SK-N-SH (cell line): ENCODE data around the gene ATP5F1D. TPM values are rescaled to one million over a fixed set of nuclear protein-coding genes. Genes with fewer than 3 reads are reported as not detected.

Source experiments
- CTCF ChIA-PET: fragments of 300-600, 350-600 bp; formaldehyde crosslinking; extraction: SDS; loops from one replicate; lab custom pipeline; 2021; lab: Yijun Ruan, JAX
- POLR2A ChIA-PET: fragments of 350-600 bp; sonication (Branson Sonifier 250); formaldehyde crosslinking; extraction: SDS; loops from one replicate; lab custom pipeline; 2020; ENCODE audit warnings: antibody characterized with exemption, inconsistent platforms; lab: Yijun Ruan, JAX
- DNase-seq: peaks from one replicate; pipeline ENCODE4 v3.0.0; 2012
- H2AFZ ChIP-seq: fragments of 200-600 bp; sonication (generic); 2 replicates; pipeline ENCODE4 v1.8.1; 2016; ENCODE audit warnings: antibody characterized with exemption, mild to moderate bottlenecking, low read depth
- H3F3A ChIP-seq: fragments of 200-600 bp; sonication (generic); replicated peaks from 2 replicates; pipeline ENCODE3; 2016; ENCODE audit warnings: antibody characterized with exemption, mild to moderate bottlenecking; ENCODE audit not compliant: insufficient read depth
- H3K27ac ChIP-seq, 2 experiments: fragments of 200-500 bp in 1 of 2; fragments of 200-600 bp in 1 of 2; sonication (Bioruptor generic) in 1 of 2; sonication (generic), shearing (Covaris generic) in 1 of 2; 2 replicates each; pipeline versions ENCODE4 v1.5.1 to v1.6.1; 2014 to 2016; ENCODE audit warnings: low read depth in 2 of 2, inconsistent platforms in 1 of 2, low read length in 1 of 2, mild to moderate bottlenecking in 1 of 2, mixed read lengths in 1 of 2
- H3K27me3 ChIP-seq: fragments of 200-600 bp; sonication (generic), shearing (Covaris generic); 2 replicates; pipeline ENCODE4 v1.6.1; 2016; ENCODE audit warnings: mixed run types; ENCODE audit not compliant: insufficient read depth
- H3K36me3 ChIP-seq, 2 experiments: fragments of 200-500 bp in 1 of 2; fragments of 200-600 bp in 1 of 2; sonication (Bioruptor generic) in 1 of 2; sonication (generic) in 1 of 2; replicated peaks in 1 of 2; 2 replicates each; pipeline versions ENCODE3 to v1.5.1; 2014 to 2016; ENCODE audit warnings: low read length in 1 of 2, mild to moderate bottlenecking in 1 of 2; ENCODE audit not compliant: insufficient read depth in 2 of 2, control insufficient read depth in 1 of 2
- H3K4me1 ChIP-seq, 2 experiments: fragments of 200-500 bp in 1 of 2; fragments of 200-600 bp in 1 of 2; sonication (Bioruptor generic) in 1 of 2; sonication (generic), shearing (Covaris generic) in 1 of 2; 2 replicates each; pipeline versions ENCODE4 v1.5.1 to v1.6.1; 2014 to 2016; ENCODE audit warnings: low read depth in 1 of 2, low read length in 1 of 2, mixed run types in 1 of 2; ENCODE audit not compliant: insufficient read depth in 2 of 2, control insufficient read depth in 1 of 2
- H3K4me2 ChIP-seq: fragments of 200-600 bp; sonication (generic), shearing (Covaris generic); 2 replicates; pipeline ENCODE4 v1.6.1; 2017; ENCODE audit warnings: mixed run types
- H3K4me3 ChIP-seq, 2 experiments: fragments of 200-500 bp in 1 of 2; fragments of 200-600 bp in 1 of 2; sonication (Bioruptor generic) in 1 of 2; sonication (generic), shearing (Covaris generic) in 1 of 2; 2 replicates each; pipeline versions ENCODE4 v1.5.1 to v1.8.1; 2014 to 2016; ENCODE audit warnings: low read depth in 2 of 2, inconsistent platforms in 1 of 2, low read length in 1 of 2, mild to moderate bottlenecking in 1 of 2, mixed read lengths in 1 of 2, moderate library complexity in 1 of 2
- H3K79me2 ChIP-seq: fragments of 200-600 bp; sonication (generic); 2 replicates; pipeline ENCODE4 v1.8.1; 2017; ENCODE audit warnings: mild to moderate bottlenecking; ENCODE audit not compliant: insufficient read depth
- H3K9ac ChIP-seq: fragments of 200-600 bp; sonication (generic); 2 replicates; pipeline ENCODE4 v1.6.1; 2017; ENCODE audit warnings: mixed run types
- H3K9me2 ChIP-seq: fragments of 200-600 bp; sonication (generic); 2 replicates; pipeline ENCODE4 v1.6.1; 2017; ENCODE audit warnings: mixed run types
- H3K9me3 ChIP-seq: fragments of 200-600 bp; sonication (generic); 2 replicates; pipeline ENCODE4 v1.6.1; 2017; ENCODE audit warnings: mixed run types, mild to moderate bottlenecking, moderate library complexity
- H4K20me1 ChIP-seq: fragments of 200-600 bp; sonication (generic); 2 replicates; pipeline ENCODE4 v1.6.1; 2017; ENCODE audit warnings: mild to moderate bottlenecking, mixed run types; ENCODE audit not compliant: insufficient read depth
- CHD2 ChIP-seq: fragments of 150-350 bp; IDR thresholded peaks from 2 replicates; pipeline ENCODE4 v1.6.1; 2018; ENCODE audit warnings: low read length; ENCODE audit not compliant: partially characterized antibody
- FOSL2 ChIP-seq: IDR thresholded peaks from 2 replicates; pipeline ENCODE4 v1.4.0; 2012; ENCODE audit warnings: low read depth, mild to moderate bottlenecking, moderate library complexity, borderline replicate concordance
- FOXJ3 ChIP-seq: sonication (generic); formaldehyde crosslinking; IDR thresholded peaks from 2 replicates; pipeline ENCODE4 v1.5.1; 2020; ENCODE audit warnings: mild to moderate bottlenecking, missing genetic modification reagents
- GABPA ChIP-seq: IDR thresholded peaks from 2 replicates; pipeline ENCODE4 v1.4.0; 2012; ENCODE audit warnings: low read depth, mild to moderate bottlenecking
- GATA2 ChIP-seq: sonication (generic); formaldehyde crosslinking; IDR thresholded peaks from 2 replicates; pipeline ENCODE4 v1.5.0; 2020; ENCODE audit warnings: mild to moderate bottlenecking, missing genetic modification reagents
- JUND ChIP-seq: IDR thresholded peaks from 2 replicates; pipeline ENCODE4 v1.4.0; 2012
- MAX ChIP-seq: IDR thresholded peaks from 2 replicates; pipeline ENCODE4 v1.4.0; 2012; ENCODE audit warnings: low read depth
- MXI1 ChIP-seq: IDR thresholded peaks from 2 replicates; pipeline ENCODE4 v1.6.1; 2012; ENCODE audit warnings: mild to moderate bottlenecking, low read depth, low read length, improper control_type of control experiment
- NFIC ChIP-seq: IDR thresholded peaks from 2 replicates; pipeline ENCODE4 v1.4.0; 2012; ENCODE audit warnings: borderline replicate concordance
- PBX3 ChIP-seq: IDR thresholded peaks from 2 replicates; pipeline ENCODE4; 2012
- POLR2AphosphoS5 ChIP-seq: IDR thresholded peaks from 2 replicates; pipeline ENCODE4 v1.6.1; 2012; ENCODE audit warnings: low read depth, low read length
- RAD21 ChIP-seq: IDR thresholded peaks from 2 replicates; pipeline ENCODE4 v1.6.1; 2012; ENCODE audit warnings: mild to moderate bottlenecking, low read length
- RCOR1 ChIP-seq: fragments of 150-350 bp; IDR thresholded peaks from 2 replicates; pipeline ENCODE4 v1.6.1; 2017; ENCODE audit warnings: antibody characterized with exemption, low read length
- REST ChIP-seq: IDR thresholded peaks from 2 replicates; pipeline ENCODE4 v1.6.1; 2012; ENCODE audit warnings: mild to moderate bottlenecking, low read depth, low read length, moderate library complexity
- RFX5 ChIP-seq: IDR thresholded peaks from 2 replicates; pipeline ENCODE4 v1.6.1; 2012; ENCODE audit warnings: mild to moderate bottlenecking, improper control_type of control experiment, low read length
- RXRA ChIP-seq: IDR thresholded peaks from 2 replicates; pipeline ENCODE4 v1.4.0; 2012; ENCODE audit warnings: low read depth, mild to moderate bottlenecking, borderline replicate concordance
- TAF1 ChIP-seq: IDR thresholded peaks from 2 replicates; pipeline ENCODE4 v1.6.1; 2012; ENCODE audit warnings: low read depth, mild to moderate bottlenecking, low read length, moderate library complexity, borderline replicate concordance
- TCF12 ChIP-seq: IDR thresholded peaks from 2 replicates; pipeline ENCODE4 v1.4.0; 2012
- TEAD4 ChIP-seq: IDR thresholded peaks from 2 replicates; pipeline ENCODE4 v1.4.0; 2012; ENCODE audit warnings: mild to moderate bottlenecking, borderline replicate concordance; ENCODE audit not compliant: insufficient read depth
- YY1 ChIP-seq: IDR thresholded peaks from 2 replicates; pipeline ENCODE4 v1.4.0; 2012; ENCODE audit warnings: low read depth, mild to moderate bottlenecking
- WGBS: methylation state at CpG from one replicate; pipeline ENCODE4 v1.1.6; 2017; ENCODE audit warnings: low lambda C conversion rate; 5-methylcytosine and 5-hydroxymethylcytosine counted together
- polyA plus RNA-seq, 3 experiments: library from polyadenylated mRNA; depleted of rRNA; stranded (reverse); fragments of >200 nt; gene quantifications; 2 replicates each; pipeline ENCODE4 v1.2.3, GENCODE V29; 2012
- TF ChIP-seq, protein P1 (sequence below): fragments of 150-350 bp; IDR thresholded peaks from 2 replicates; pipeline ENCODE4 v1.6.1; 2016; ENCODE audit warnings: mild to moderate bottlenecking, low read depth, low read length
- TF ChIP-seq, protein P2 (sequence below): fragments of 200-600 bp; sonication (generic); IDR thresholded peaks from 2 replicates; pipeline ENCODE4 v1.6.1; 2017; ENCODE audit warnings: antibody characterized with exemption, mild to moderate bottlenecking, moderate library complexity
- TF ChIP-seq, protein P3 (sequence below): IDR thresholded peaks from 2 replicates; pipeline ENCODE4 v1.4.0; 2012; ENCODE audit warnings: low read depth, borderline replicate concordance

The ATP5F1D gene
- polyA plus RNA-seq, 1 of the 3 experiments (the other 2 are of a cell fraction) = 226 TPM

DNA sequence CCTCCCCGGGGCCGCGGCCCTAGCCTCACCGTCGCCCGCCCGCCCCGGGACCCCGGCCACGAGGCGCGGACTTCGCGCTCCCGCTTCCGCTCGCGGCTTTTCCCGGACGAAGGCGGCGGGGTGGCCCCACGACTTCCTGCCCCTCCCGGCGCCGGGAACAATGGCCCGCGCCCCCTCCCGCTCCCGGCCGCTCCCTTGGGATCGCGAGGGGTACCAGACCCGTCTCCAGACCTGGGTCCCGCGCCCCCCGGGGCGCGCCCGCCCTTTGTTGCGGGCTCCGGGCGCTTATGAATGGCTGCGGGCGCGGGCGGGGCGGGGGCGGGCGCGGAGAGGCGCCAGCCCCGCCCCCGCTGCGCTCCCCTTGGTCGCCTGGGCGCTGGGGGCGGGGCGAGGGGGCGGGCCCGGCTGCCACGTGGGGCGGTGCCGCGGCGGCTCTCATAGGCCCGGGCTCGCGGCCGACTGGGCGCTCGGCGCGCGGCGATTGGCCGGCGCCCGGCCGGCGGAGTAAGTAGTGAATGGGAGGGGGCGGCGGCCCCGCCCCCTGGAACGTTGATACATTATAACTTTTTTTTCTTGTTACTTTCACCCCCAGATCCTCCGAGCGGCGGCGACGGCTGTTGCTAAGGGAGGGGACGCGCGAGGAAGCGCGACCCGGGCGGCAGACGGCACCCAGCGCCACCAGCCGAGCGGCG lies 7.9 kb downstream of the ATP5F1D start:
- WGBS = under 1% methylated on average over 39 of the region's 102 CpGs
- POLR2A ChIA-PET = interaction anchor here (0.7 to 1.5 kb wide), 4 partner anchors 17 to 454 kb away, joined by 3 to 23 read pairs (median 7); partner anchors contain the start of gene CIRBP
- Histone ChIP-seq H4K20me1 (peaks cover 25% of the 10 kb centered on the region), H3K27ac (peak overlapping the region; percentile 95 to 96), H3K79me2 (peaks cover 54% of the 10 kb centered on the region), H3F3A (peaks cover 38% of the 10 kb centered on the region), H3K9ac (peak overlapping the region; percentile 98), H3K4me1 (peaks cover 15 to 38% of the 10 kb centered on the region in 2 experiments; a peak in 3 of 4 replicates), H3K9me3 (no peaks in the 10 kb centered on the region), H3K27me3 (no peaks in the 10 kb centered on the region), H3K9me2 (no peaks in the 10 kb centered on the region), H2AFZ (no peak overlapping the region), H3K36me3 (peaks cover 11 to 19% of the 10 kb centered on the region in 2 experiments), H3K4me3 (peak overlapping the region; percentile 79 to 88), H3K4me2 (peak overlapping the region; percentile 75; the same call in 1 of the 2 replicates)
- CTCF ChIA-PET = interaction anchor here (0.6 to 2.5 kb wide), 10 partner anchors 10 to 361 kb away, joined by 3 to 22 read pairs (median 4); partner anchors contain the start of gene CIRBP
- peak; percentile 92 for DNase-seq
- peak; percentile 15; the same call in 1 of the 2 replicates for TF ChIP-seq PBX3
- TF ChIP-seq, protein P1, sequence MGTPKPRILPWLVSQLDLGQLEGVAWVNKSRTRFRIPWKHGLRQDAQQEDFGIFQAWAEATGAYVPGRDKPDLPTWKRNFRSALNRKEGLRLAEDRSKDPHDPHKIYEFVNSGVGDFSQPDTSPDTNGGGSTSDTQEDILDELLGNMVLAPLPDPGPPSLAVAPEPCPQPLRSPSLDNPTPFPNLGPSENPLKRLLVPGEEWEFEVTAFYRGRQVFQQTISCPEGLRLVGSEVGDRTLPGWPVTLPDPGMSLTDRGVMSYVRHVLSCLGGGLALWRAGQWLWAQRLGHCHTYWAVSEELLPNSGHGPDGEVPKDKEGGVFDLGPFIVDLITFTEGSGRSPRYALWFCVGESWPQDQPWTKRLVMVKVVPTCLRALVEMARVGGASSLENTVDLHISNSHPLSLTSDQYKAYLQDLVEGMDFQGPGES = no peak
- peak; percentile 76 for TF ChIP-seq TAF1
- TF ChIP-seq GABPA = peak; percentile 27; the same call in 1 of the 2 replicates
- TF ChIP-seq, protein P2, sequence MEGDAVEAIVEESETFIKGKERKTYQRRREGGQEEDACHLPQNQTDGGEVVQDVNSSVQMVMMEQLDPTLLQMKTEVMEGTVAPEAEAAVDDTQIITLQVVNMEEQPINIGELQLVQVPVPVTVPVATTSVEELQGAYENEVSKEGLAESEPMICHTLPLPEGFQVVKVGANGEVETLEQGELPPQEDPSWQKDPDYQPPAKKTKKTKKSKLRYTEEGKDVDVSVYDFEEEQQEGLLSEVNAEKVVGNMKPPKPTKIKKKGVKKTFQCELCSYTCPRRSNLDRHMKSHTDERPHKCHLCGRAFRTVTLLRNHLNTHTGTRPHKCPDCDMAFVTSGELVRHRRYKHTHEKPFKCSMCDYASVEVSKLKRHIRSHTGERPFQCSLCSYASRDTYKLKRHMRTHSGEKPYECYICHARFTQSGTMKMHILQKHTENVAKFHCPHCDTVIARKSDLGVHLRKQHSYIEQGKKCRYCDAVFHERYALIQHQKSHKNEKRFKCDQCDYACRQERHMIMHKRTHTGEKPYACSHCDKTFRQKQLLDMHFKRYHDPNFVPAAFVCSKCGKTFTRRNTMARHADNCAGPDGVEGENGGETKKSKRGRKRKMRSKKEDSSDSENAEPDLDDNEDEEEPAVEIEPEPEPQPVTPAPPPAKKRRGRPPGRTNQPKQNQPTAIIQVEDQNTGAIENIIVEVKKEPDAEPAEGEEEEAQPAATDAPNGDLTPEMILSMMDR = no peak
- TF ChIP-seq RCOR1 = no peak
- 0 out of 2 replicates have a peak, but pooled peaks have one; percentile 19 for TF ChIP-seq TEAD4
- TF ChIP-seq FOXJ3 (CRISPR knock-in tag) = no peak
- peak; percentile 52; the same call in 1 of the 2 replicates for TF ChIP-seq MXI1
- TF ChIP-seq RAD21 = no peak
- TF ChIP-seq RXRA = no peak
- 0 out of 2 replicates have a peak, but pooled peaks have one; percentile 12 for TF ChIP-seq REST
- no peak for TF ChIP-seq CHD2
- TF ChIP-seq GATA2 = no peak
- TF ChIP-seq NFIC = peak; percentile 10; the same call in 1 of the 2 replicates
- peak; percentile 53 for TF ChIP-seq RFX5
- peak; percentile 23; the same call in 1 of the 2 replicates for TF ChIP-seq TCF12
- TF ChIP-seq JUND = no peak
- TF ChIP-seq POLR2AphosphoS5 = peak; percentile 95
- no peak for TF ChIP-seq YY1
- TF ChIP-seq MAX = peak; percentile 80
- TF ChIP-seq FOSL2 = no peak
- TF ChIP-seq, protein P3, sequence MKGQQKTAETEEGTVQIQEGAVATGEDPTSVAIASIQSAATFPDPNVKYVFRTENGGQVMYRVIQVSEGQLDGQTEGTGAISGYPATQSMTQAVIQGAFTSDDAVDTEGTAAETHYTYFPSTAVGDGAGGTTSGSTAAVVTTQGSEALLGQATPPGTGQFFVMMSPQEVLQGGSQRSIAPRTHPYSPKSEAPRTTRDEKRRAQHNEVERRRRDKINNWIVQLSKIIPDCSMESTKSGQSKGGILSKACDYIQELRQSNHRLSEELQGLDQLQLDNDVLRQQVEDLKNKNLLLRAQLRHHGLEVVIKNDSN = peak; percentile 32; the same call in 1 of the 2 replicates
